HepG2 (cell line): ENCODE results near the gene ABRACL. TPM values are rescaled to one million over a fixed set of nuclear protein-coding genes. Genes with fewer than 3 reads are reported as not detected.

Experiments used
- ATAC-seq: fragments of 200-7000 bp; cut with Tn5 transposase; 3 replicates; pipeline ENCODE4 v1.9.1; 2020; ENCODE audit warnings: mild to moderate bottlenecking, moderate library complexity
- BruUV-seq: library from RNA; stranded (reverse); fragments of 400-500 nt; replicated peaks from 2 replicates; lab custom pipeline; 2021; lab: Mats Ljungman, UMichigan
- CTCF ChIA-PET: fragments of 300-600 bp; formaldehyde crosslinking; extraction: SDS; loops from one replicate; lab custom pipeline; 2021; ENCODE audit warnings: low total read pairs, inconsistent platforms, low intra/inter-chr PET ratio; lab: Yijun Ruan, JAX
- POLR2A ChIA-PET: fragments of 350-600 bp; sonication (Branson Sonifier 250); formaldehyde crosslinking; loops from one replicate; lab custom pipeline; 2020; ENCODE audit warnings: antibody characterized with exemption, inconsistent platforms; lab: Yijun Ruan, JAX
- DNase-seq: peaks from one replicate; pipeline ENCODE4 v3.0.0-alpha.2; 2015; ENCODE audit warnings: low spot score
- FAIRE-seq: peaks from 3 replicates; lab custom pipeline; 2011; peaks lifted over from hg19 to GRCh38; lab: Jason Lieb, UNC
- H2AFZ ChIP-seq: one replicate; pipeline ENCODE4 v1.6.1; 2011; ENCODE audit warnings: low read length, inconsistent platforms
- H3K27ac ChIP-seq: fragments of 300-600 bp; 3 replicates; pipeline ENCODE4 v1.8.0; 2011; ENCODE audit warnings: mixed run types, mild to moderate bottlenecking, mixed read lengths, low read length, inconsistent platforms; ENCODE audit not compliant: insufficient read depth; ENCODE audit errors: extremely low read length
- H3K27me3 ChIP-seq, 2 experiments: fragments of 200-600 bp in 1 of 2; 2 replicates in 1 of 2; 3 replicates in 1 of 2; pipeline versions ENCODE4 v1.6.0 to v1.8.0; 2011; ENCODE audit warnings: low read length in 2 of 2, mild to moderate bottlenecking in 2 of 2, moderate library complexity in 2 of 2, inconsistent platforms in 1 of 2; ENCODE audit not compliant: insufficient read depth in 2 of 2, control insufficient read depth in 1 of 2
- H3K36me3 ChIP-seq, 2 experiments: fragments of 200-600 bp in 1 of 2; replicated peaks in 1 of 2; 2 replicates in 1 of 2; 3 replicates in 1 of 2; pipeline versions ENCODE4 v1.5.1 to v1.8.0; 2011; ENCODE audit warnings: low read length in 2 of 2, inconsistent platforms in 1 of 2; ENCODE audit not compliant: insufficient read depth in 2 of 2, control insufficient read depth in 1 of 2
- H3K4me1 ChIP-seq: 2 replicates; pipeline ENCODE4 v1.5.1; 2012; ENCODE audit warnings: low read length, inconsistent platforms; ENCODE audit not compliant: insufficient read depth
- H3K4me2 ChIP-seq: 2 replicates; pipeline ENCODE4 v1.6.0; 2011; ENCODE audit warnings: low read depth, low read length, inconsistent platforms
- H3K4me3 ChIP-seq, 3 experiments: fragments of 200-600 bp in 1 of 3; sonication (generic), shearing (Covaris generic) in 1 of 3; replicated peaks in 1 of 3; 2 replicates each; pipeline ENCODE4 v1.5.1; 2011 to 2016; ENCODE audit warnings: low read length in 3 of 3, inconsistent platforms in 2 of 3, low read depth in 2 of 3, mild to moderate bottlenecking in 2 of 3, control low read depth in 1 of 3, mixed read lengths in 1 of 3; ENCODE audit not compliant: insufficient read depth in 1 of 3
- H3K79me2 ChIP-seq: one replicate; pipeline ENCODE4 v1.6.1; 2011; ENCODE audit warnings: low read length, inconsistent platforms; ENCODE audit not compliant: insufficient read depth
- H3K9ac ChIP-seq: 2 replicates; pipeline ENCODE4 v1.6.0; 2011; ENCODE audit warnings: mild to moderate bottlenecking, low read depth, low read length, inconsistent platforms; ENCODE audit not compliant: insufficient read depth
- H3K9me3 ChIP-seq: 2 replicates; pipeline ENCODE4 v1.5.1; 2012; ENCODE audit warnings: mild to moderate bottlenecking, low read length
- H4K20me1 ChIP-seq: 2 replicates; pipeline ENCODE4 v1.6.0; 2011; ENCODE audit warnings: inconsistent platforms, mild to moderate bottlenecking, low read length, moderate library complexity; ENCODE audit not compliant: insufficient read depth
- CCAR2 ChIP-seq: fragments of 200-400 bp; formaldehyde crosslinking; optimal IDR thresholded peaks from 2 replicates; pipeline ENCODE3; 2018; ENCODE audit warnings: low read depth, mild to moderate bottlenecking, low read length, moderate library complexity
- GABPA ChIP-seq, 2 experiments: IDR thresholded peaks; 2 replicates each; pipeline ENCODE4 v1.6.1; 2011 to 2016; ENCODE audit warnings: low read depth in 2 of 2, low read length in 1 of 2, missing biosample characterization in 1 of 2, missing genetic modification characterization in 1 of 2
- GABPB1 ChIP-seq: IDR thresholded peaks from 2 replicates; pipeline ENCODE4 v1.6.1; 2016; ENCODE audit warnings: mild to moderate bottlenecking, missing genetic modification reagents, moderate library complexity, missing compliant biosample characterization
- MEIS2 ChIP-seq: sonication (generic); formaldehyde crosslinking; IDR thresholded peaks from 2 replicates; pipeline ENCODE4 v1.9.0; 2021; ENCODE audit warnings: mild to moderate bottlenecking, missing genetic modification reagents
- MYC ChIP-seq: sonication (generic); formaldehyde crosslinking; IDR thresholded peaks from 2 replicates; pipeline ENCODE4 v1.9.0; 2021; ENCODE audit warnings: missing genetic modification reagents, borderline replicate concordance
- NR2C2 ChIP-seq: sonication (generic); formaldehyde crosslinking; IDR thresholded peaks from 2 replicates; pipeline ENCODE4 v1.4.0; 2020; ENCODE audit warnings: missing genetic modification reagents, mild to moderate bottlenecking, moderate library complexity, borderline replicate concordance
- PHF8 ChIP-seq: sonication (generic); formaldehyde crosslinking; IDR thresholded peaks from 2 replicates; pipeline ENCODE4 v1.5.0; 2020; ENCODE audit warnings: missing genetic modification reagents
- SRF ChIP-seq: IDR thresholded peaks from 2 replicates; pipeline ENCODE4 v1.6.1; 2011; ENCODE audit warnings: mild to moderate bottlenecking, low read depth, low read length, moderate library complexity
- TFAP4 ChIP-seq: sonication (generic); IDR thresholded peaks from 2 replicates; pipeline ENCODE4 v1.6.1; 2016; ENCODE audit warnings: low read depth, borderline replicate concordance
- ZFP41 ChIP-seq: sonication (generic); formaldehyde crosslinking; IDR thresholded peaks from 2 replicates; pipeline ENCODE4 v1.4.0; 2020; ENCODE audit warnings: mild to moderate bottlenecking, missing genetic modification reagents, borderline replicate concordance
- ZNF138 ChIP-seq: sonication (generic); formaldehyde crosslinking; IDR thresholded peaks from 2 replicates; pipeline ENCODE4 v1.5.0; 2020; ENCODE audit warnings: mild to moderate bottlenecking, low read depth, missing genetic modification reagents
- ZNF207 ChIP-seq: fragments of 450-650 bp; IDR thresholded peaks from 2 replicates; pipeline ENCODE4 v1.6.1; 2016; ENCODE audit warnings: antibody characterized with exemption, borderline replicate concordance
- ZNF230 ChIP-seq: sonication (generic); formaldehyde crosslinking; IDR thresholded peaks from 2 replicates; pipeline ENCODE4 v1.4.0; 2020; ENCODE audit warnings: mild to moderate bottlenecking, missing genetic modification reagents
- ZNF318 ChIP-seq: sonication (generic); formaldehyde crosslinking; IDR thresholded peaks from 2 replicates; pipeline ENCODE4 v1.4.0; 2020; ENCODE audit warnings: mild to moderate bottlenecking, missing genetic modification reagents
- ZNF543 ChIP-seq: sonication (generic); formaldehyde crosslinking; IDR thresholded peaks from 2 replicates; pipeline ENCODE4 v1.4.0; 2020; ENCODE audit warnings: mild to moderate bottlenecking, missing genetic modification reagents
- WGBS: methylation state at CpG from one replicate; pipeline ENCODE4 v1.1.6; 2017; ENCODE audit warnings: low lambda C conversion rate; 5-methylcytosine and 5-hydroxymethylcytosine counted together
- in situ Hi-C: cut with HindIII; loops from 2 replicates; pipeline ENCODE4 v1.10.0; 2017; ENCODE audit warnings: low pct_unique_long_range_greater_than_20kb; ENCODE audit not compliant: extremely low pct_ligation_motif_present
- intact Hi-C: fragments of 100-400 bp; cut with micrococcal nuclease; formaldehyde crosslinking; loops from one replicate; pipeline ENCODE4 v1.10.0; 2022; ENCODE audit not compliant: unreplicated experiment
- polyA plus RNA-seq, 8 experiments: library from polyadenylated mRNA; depleted of rRNA in 3 of 8; stranded (reverse) in 7 of 8; unstranded in 1 of 8; fragments of >200 nt; fragmentation: Illumina TruSeq in 4 of 8; extraction: Trizol in 4 of 8; gene quantifications; 2 replicates each; pipeline versions ENCODE4 v1.2.1 to v1.2.3, GENCODE V29; 2011 to 2016; ENCODE audit warnings: low read depth in 4 of 8, missing spikeins in 1 of 8, mixed read lengths in 1 of 8; ENCODE audit not compliant: insufficient read depth in 1 of 8
- total RNA-seq, 5 experiments: library from RNA; depleted of rRNA; stranded (reverse); fragments of >200 nt; fragmentation: Illumina TruSeq; extraction: Trizol; gene quantifications; 2 replicates each; pipeline ENCODE4 v1.2.3, GENCODE V29; 2016; ENCODE audit warnings: low read depth in 1 of 5

ABRACL gene
- total and polyA plus RNA-seq, 2 of the 13 experiments (the other 11 are each of a cell fraction or from before 2014, with no cell fraction given): 1.4 to 5.4 TPM

- H4K20me1 ChIP-seq: no peaks in the 10 kb centered on the region
- H3K27me3 ChIP-seq: peaks cover 2 to 28% of the 10 kb centered on the region in 2 experiments
- no peak for FAIRE-seq
- 62% methylated on average over 20 of the region's 44 CpGs for WGBS
- H3K27ac ChIP-seq: no peak overlapping the region
- peak overlapping the region; percentile 68 to 81 (median 72) for H3K4me3 ChIP-seq
- no TSS peak for BruUV-seq
- no peaks in the 10 kb centered on the region; a peak in 1 of 5 replicates for H3K36me3 ChIP-seq
- no peak overlapping the region for H2AFZ ChIP-seq
- peak overlapping the region; percentile 51 for H3K9ac ChIP-seq
- H3K4me2 ChIP-seq: peak overlapping the region; percentile 95
- intact Hi-C loops (no loop called here), in situ Hi-C loops (no loop called here)
- peaks cover 19% of the 10 kb centered on the region for H3K4me1 ChIP-seq
- H3K9me3 ChIP-seq: no peaks in the 10 kb centered on the region
- peak; percentile 69; the same call in 2 of the 3 replicates for ATAC-seq
- CTCF ChIA-PET: no interaction called here
- DNase-seq: no peak
- no peaks in the 10 kb centered on the region for H3K79me2 ChIP-seq
- POLR2A ChIA-PET: no interaction called here
- TF ChIP-seq ZNF230 (CRISPR knock-in tag) (0 out of 2 replicates have a peak, but pooled peaks have one; percentile 0), ZNF543 (CRISPR knock-in tag) (no peak), NR2C2 (CRISPR knock-in tag) (peak; percentile 56; the same call in 1 of the 2 replicates), ZNF318 (peak; percentile 2; the same call in 1 of the 2 replicates), SRF (peak; percentile 91), MEIS2 (CRISPR knock-in tag) (0 out of 2 replicates have a peak, but pooled peaks have one; percentile 11), CCAR2 (no peak), ZNF138 (CRISPR knock-in tag) (0 out of 2 replicates have a peak, but pooled peaks have one; percentile 6), ZFP41 (CRISPR knock-in tag) (no peak), TFAP4 (peak; percentile 90; the same call in 1 of the 2 replicates), GABPA (IDR thresholded peaks at IDR 0.05; ENCODE audit: low read depth, low read length) (no peak), GABPA (CRISPR knock-in tag; IDR thresholded peaks at IDR 0.05; ENCODE audit: low read depth) (no peak), ZNF207 (no peak), GABPB1 (no peak), MYC (CRISPR knock-in tag) (0 out of 2 replicates have a peak, but pooled peaks have one; percentile 4), PHF8 (peak; percentile 8; the same call in 1 of the 2 replicates)
Measured at GRCh38 chr6:139029470-139030227, 1.1 kb downstream of the ABRACL start.
